ENCODE results near the gene SLC26A5. TPM values are rescaled to one million over a fixed set of nuclear protein-coding genes. Genes with fewer than 3 reads are reported as not detected.
"Not testable (repeated sequence)": the region's sequence is repeated elsewhere in the genome, so short reads cannot be mapped to it uniquely, and the experiment has no call there.

SLC26A5 gene
- polyA plus RNA-seq, 3 donors: not detected

- H2AFZ ChIP-seq (ENCODE audit: insufficient read depth, low read depth, low read length, poor library complexity, severe bottlenecking): no peak overlapping the region
- 93% methylated on average over 2 of the region's 5 CpGs for WGBS (ENCODE audit: insufficient coverage)
- peaks cover 0 to 3% (median 0%) of the 10 kb centered on the region in 7 donors for H3K9me3 Mint-ChIP-seq
- H3K4me3 Mint-ChIP-seq: no peak overlapping the region
- H3K36me3 ChIP-seq (replicated peaks in 1 of 2; ENCODE audit: control insufficient read depth in 1 of 2, insufficient read depth in 2 of 2, low read length in 2 of 2): no peaks in the 10 kb centered on the region
- H3K27ac Mint-ChIP-seq: no peak overlapping the region
- no peaks in the 10 kb centered on the region for H3K4me1 ChIP-seq (ENCODE audit: control insufficient read depth in 1 of 2, insufficient read depth in 2 of 2, low read length in 2 of 2)
- no peak for TF ChIP-seq CTCF (IDR thresholded peaks at IDR 0.05)
- H3K27me3 Mint-ChIP-seq (ENCODE audit: low read depth in 3 of 3): peaks cover 6 to 16% (median 13%) of the 10 kb centered on the region in 3 donors
- no peaks in the 10 kb centered on the region for H3K9me3 ChIP-seq (replicated peaks in 1 of 2; ENCODE audit: control insufficient read depth in 1 of 2, insufficient read depth in 1 of 2, low read length in 2 of 2)
- no peak for DNase-seq
- no peak overlapping the region for H3K4me3 ChIP-seq (replicated peaks in 1 of 3; ENCODE audit: low read depth in 2 of 3, low read length in 3 of 3)
- no peak overlapping the region for H3K9ac ChIP-seq (ENCODE audit: insufficient read depth, low read length, poor library complexity, severe bottlenecking)
- H3K4me2 ChIP-seq (replicated peaks; ENCODE audit: extremely low read depth, low read length, poor library complexity, severe bottlenecking): no peak overlapping the region
- peaks cover 4% of the 10 kb centered on the region for H3K4me1 Mint-ChIP-seq
- H3K27me3 ChIP-seq (ENCODE audit: control insufficient read depth in 2 of 2, insufficient read depth in 2 of 2, low read length in 2 of 2): no peaks in the 10 kb centered on the region
- no peak overlapping the region for H3K27ac ChIP-seq (ENCODE audit: low read depth in 1 of 2, low read length in 2 of 2)
- no peaks in the 10 kb centered on the region for H4K20me1 ChIP-seq (ENCODE audit: insufficient read depth, low read length)
- intact Hi-C loops (cut with micrococcal nuclease): no loop called here
- no peaks in the 10 kb centered on the region for H3K36me3 Mint-ChIP-seq
- no peaks in the 10 kb centered on the region for H3K79me2 ChIP-seq (ENCODE audit: insufficient read depth, low read length)
These were observed 32.6 kb downstream of the SLC26A5 start for GRCh38 chr7:103413407-103413806.

- Histone ChIP-seq H3K9ac (ENCODE audit: insufficient read depth, low read length, poor library complexity, severe bottlenecking) (no peak overlapping the region), H3K36me3 (replicated peaks in 1 of 2; ENCODE audit: control insufficient read depth in 1 of 2, insufficient read depth in 2 of 2, low read length in 2 of 2) (no peaks in the 10 kb centered on the region), H3K27me3 (ENCODE audit: control insufficient read depth in 2 of 2, insufficient read depth in 2 of 2, low read length in 2 of 2) (no peaks in the 10 kb centered on the region), H3K4me3 (replicated peaks in 1 of 3; ENCODE audit: low read depth in 2 of 3, low read length in 3 of 3) (no peak overlapping the region), H3K9me3 (replicated peaks in 1 of 2; ENCODE audit: control insufficient read depth in 1 of 2, insufficient read depth in 1 of 2, low read length in 2 of 2) (no peaks in the 10 kb centered on the region), H3K4me2 (replicated peaks; ENCODE audit: extremely low read depth, low read length, poor library complexity, severe bottlenecking) (no peak overlapping the region), H4K20me1 (ENCODE audit: insufficient read depth, low read length) (no peaks in the 10 kb centered on the region), H3K27ac (ENCODE audit: low read depth in 1 of 2, low read length in 2 of 2) (no peak overlapping the region), H3K79me2 (ENCODE audit: insufficient read depth, low read length) (no peaks in the 10 kb centered on the region), H3K4me1 (ENCODE audit: control insufficient read depth in 1 of 2, insufficient read depth in 2 of 2, low read length in 2 of 2) (no peaks in the 10 kb centered on the region), H2AFZ (ENCODE audit: insufficient read depth, low read depth, low read length, poor library complexity, severe bottlenecking) (no peak overlapping the region)
- peaks cover 0 to 3% (median 0%) of the 10 kb centered on the region in 7 donors for H3K9me3 Mint-ChIP-seq
- H3K27me3 Mint-ChIP-seq (ENCODE audit: low read depth in 3 of 3): peaks cover 6 to 14% (median 12%) of the 10 kb centered on the region in 3 donors
- no peak for DNase-seq
- H3K4me3 Mint-ChIP-seq: no peak overlapping the region
- no peaks in the 10 kb centered on the region for H3K4me1 Mint-ChIP-seq
- H3K36me3 Mint-ChIP-seq: no peaks in the 10 kb centered on the region
- WGBS (ENCODE audit: insufficient coverage): no CpG with 5 or more reads among the region's 1 CpG
- no peak for TF ChIP-seq CTCF (IDR thresholded peaks at IDR 0.05)
- H3K27ac Mint-ChIP-seq: no peak overlapping the region
- intact Hi-C loops (cut with micrococcal nuclease): no loop called here
These were observed 33.9 kb downstream of the SLC26A5 start for GRCh38 chr7:103412151-103412550.

GRCh38 chr7:103405789-103406613 is 40.0 kb downstream of the SLC26A5 start:
- WGBS (ENCODE audit: insufficient coverage): 94% methylated on average over 5 of the region's 7 CpGs
- H3K4me3 ChIP-seq (replicated peaks in 1 of 3; ENCODE audit: low read depth in 2 of 3, low read length in 3 of 3); H4K20me1 ChIP-seq (ENCODE audit: insufficient read depth, low read length); H3K9me3 Mint-ChIP-seq; H3K4me2 ChIP-seq (replicated peaks; ENCODE audit: extremely low read depth, low read length, poor library complexity, severe bottlenecking); H3K27ac ChIP-seq (ENCODE audit: low read depth in 1 of 2, low read length in 2 of 2); H3K9ac ChIP-seq (ENCODE audit: insufficient read depth, low read length, poor library complexity, severe bottlenecking); DNase-seq; H3K27ac Mint-ChIP-seq; H3K4me1 ChIP-seq (ENCODE audit: control insufficient read depth in 1 of 2, insufficient read depth in 2 of 2, low read length in 2 of 2); H3K4me3 Mint-ChIP-seq; H3K27me3 ChIP-seq (ENCODE audit: control insufficient read depth in 2 of 2, insufficient read depth in 2 of 2, low read length in 2 of 2); H3K9me3 ChIP-seq (replicated peaks in 1 of 2; ENCODE audit: control insufficient read depth in 1 of 2, insufficient read depth in 1 of 2, low read length in 2 of 2); H3K36me3 ChIP-seq (replicated peaks in 1 of 2; ENCODE audit: control insufficient read depth in 1 of 2, insufficient read depth in 2 of 2, low read length in 2 of 2); H3K79me2 ChIP-seq (ENCODE audit: insufficient read depth, low read length); H3K36me3 Mint-ChIP-seq; H3K4me1 Mint-ChIP-seq: not testable (repeated sequence)
- H2AFZ ChIP-seq (ENCODE audit: insufficient read depth, low read depth, low read length, poor library complexity, severe bottlenecking): peak overlapping the region; percentile 50
- intact Hi-C loops (cut with micrococcal nuclease): loop anchor here (5.0 kb wide), 1 partner anchor 109 kb away; the partner anchor contains the start of gene PMPCB (in 2 of the 2)
- peaks cover 5 to 17% (median 9%) of the 10 kb centered on the region in 3 donors for H3K27me3 Mint-ChIP-seq (ENCODE audit: low read depth in 3 of 3)

Data from CD14-positive monocyte (primary cell).